GM23248 (cell line): ENCODE measurements around the gene TMIGD1.

ENCODE experiments used
- EZH2 ChIP-seq: fragments of 200-600 bp; sonication (generic); IDR thresholded peaks from 2 replicates; pipeline ENCODE4 v1.6.1; 2018; ENCODE audit warnings: antibody characterized with exemption, mild to moderate bottlenecking; ENCODE audit not compliant: insufficient read depth, poor library complexity, severe bottlenecking
- EZH2phosphoT487 ChIP-seq: fragments of 200-600 bp; sonication (generic); IDR thresholded peaks from 2 replicates; pipeline ENCODE4 v1.6.1; 2018; ENCODE audit warnings: antibody characterized with exemption, moderate library complexity, mild to moderate bottlenecking, low read depth; ENCODE audit not compliant: insufficient read depth

GRCh38 chr17:30275911-30276310, 57.9 kb downstream of the TMIGD1 start:
- no peak for TF ChIP-seq EZH2
- no peak for TF ChIP-seq EZH2phosphoT487
